DOHH2 (cell line): ENCODE measurements around the gene SLC9A9.

Experiments used
- EZH2phosphoT487 ChIP-seq: fragments of 200-600 bp; sonication (generic); IDR thresholded peaks from 2 replicates; pipeline ENCODE4 v1.6.1; 2017; ENCODE audit warnings: borderline replicate concordance, mild to moderate bottlenecking, antibody characterized with exemption, low read length, moderate library complexity, mixed read lengths
- TF ChIP-seq, protein P1 (sequence below): fragments of 200-600 bp; sonication (generic); IDR thresholded peaks from one replicate; pipeline ENCODE4 v1.5.1; 2014; ENCODE audit warnings: antibody characterized with exemption, mild to moderate bottlenecking, low read depth, low read length; ENCODE audit not compliant: poor library complexity, severe bottlenecking

DNA sequence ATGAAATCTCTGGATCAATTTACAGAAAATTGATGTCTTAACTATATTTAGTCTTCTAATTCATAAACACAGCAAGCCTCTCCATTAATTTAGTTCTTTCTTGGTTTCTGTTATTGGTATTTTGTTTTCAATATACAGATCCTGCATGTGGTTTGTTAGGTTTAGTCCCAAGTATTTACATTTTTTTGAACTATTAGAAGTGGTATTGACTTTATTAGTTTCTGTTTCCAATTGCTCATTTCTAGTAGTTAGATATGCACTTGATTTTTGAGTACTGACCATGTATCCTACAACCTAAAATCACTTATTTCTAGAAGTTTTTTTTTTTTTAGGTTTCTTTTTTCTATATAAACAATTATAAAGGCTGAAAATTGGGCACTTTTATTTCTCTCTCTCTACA is 392.8 kb downstream of the SLC9A9 start:
- TF ChIP-seq, protein P1, sequence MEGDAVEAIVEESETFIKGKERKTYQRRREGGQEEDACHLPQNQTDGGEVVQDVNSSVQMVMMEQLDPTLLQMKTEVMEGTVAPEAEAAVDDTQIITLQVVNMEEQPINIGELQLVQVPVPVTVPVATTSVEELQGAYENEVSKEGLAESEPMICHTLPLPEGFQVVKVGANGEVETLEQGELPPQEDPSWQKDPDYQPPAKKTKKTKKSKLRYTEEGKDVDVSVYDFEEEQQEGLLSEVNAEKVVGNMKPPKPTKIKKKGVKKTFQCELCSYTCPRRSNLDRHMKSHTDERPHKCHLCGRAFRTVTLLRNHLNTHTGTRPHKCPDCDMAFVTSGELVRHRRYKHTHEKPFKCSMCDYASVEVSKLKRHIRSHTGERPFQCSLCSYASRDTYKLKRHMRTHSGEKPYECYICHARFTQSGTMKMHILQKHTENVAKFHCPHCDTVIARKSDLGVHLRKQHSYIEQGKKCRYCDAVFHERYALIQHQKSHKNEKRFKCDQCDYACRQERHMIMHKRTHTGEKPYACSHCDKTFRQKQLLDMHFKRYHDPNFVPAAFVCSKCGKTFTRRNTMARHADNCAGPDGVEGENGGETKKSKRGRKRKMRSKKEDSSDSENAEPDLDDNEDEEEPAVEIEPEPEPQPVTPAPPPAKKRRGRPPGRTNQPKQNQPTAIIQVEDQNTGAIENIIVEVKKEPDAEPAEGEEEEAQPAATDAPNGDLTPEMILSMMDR: no peak
- no peak for TF ChIP-seq EZH2phosphoT487
